Measurements from ENCODE around the gene LYST.
"Not testable (repeated sequence)": the region's sequence is repeated elsewhere in the genome, so short reads cannot be mapped to it uniquely, and the experiment has no call there.

Gene LYST

DNA sequence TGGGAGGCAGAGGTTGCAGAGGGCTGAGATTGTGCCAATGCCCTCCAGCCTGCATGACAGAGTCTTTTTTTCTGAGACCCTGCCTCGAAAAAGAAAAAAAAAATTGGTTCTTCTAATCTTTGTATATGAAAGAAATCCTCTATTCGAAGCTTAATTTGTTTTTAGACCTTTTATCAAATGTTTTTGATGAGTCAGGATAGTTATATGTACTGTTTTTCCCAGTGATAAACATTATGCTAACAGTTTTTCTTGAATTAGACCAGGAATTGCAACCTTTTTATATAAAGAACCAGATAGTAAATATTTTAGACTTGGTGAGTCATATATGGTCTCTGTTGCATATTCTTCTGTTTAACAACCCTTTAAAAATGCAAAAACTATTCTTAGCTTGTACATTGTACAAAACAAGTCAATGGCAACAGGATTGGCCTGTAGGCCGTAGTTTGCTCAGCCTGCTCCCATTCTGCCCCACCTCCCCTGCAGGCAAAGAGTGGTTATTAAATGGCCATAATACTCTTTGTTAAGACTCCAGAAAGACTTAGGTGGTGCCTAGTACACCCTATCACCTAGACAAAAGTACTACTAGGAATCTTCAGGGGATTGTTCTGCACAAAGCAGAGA is 45.2 kb downstream of the LYST start:
- no peak for DNase-seq (ENCODE audit: extremely low read depth in 1 of 2, low read depth in 1 of 2)

DNA sequence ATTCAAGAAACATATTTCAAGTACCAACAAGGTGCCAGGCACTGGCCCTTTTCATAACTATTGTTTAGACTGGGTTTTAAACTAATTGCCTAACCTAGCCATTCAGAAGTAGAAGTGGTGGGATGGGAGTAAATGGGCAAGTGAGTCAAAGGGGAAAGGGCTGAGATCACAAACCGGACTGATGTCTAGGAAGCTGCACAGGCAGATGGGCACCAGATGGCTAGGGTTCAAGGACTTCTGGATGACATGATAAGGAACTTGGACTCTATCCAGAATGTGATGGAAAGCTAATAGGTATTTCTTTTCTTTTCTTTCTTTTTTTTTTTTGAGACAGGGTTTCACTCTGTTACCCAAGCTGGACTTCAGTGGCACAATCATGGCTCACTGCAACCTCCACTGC is 46.6 kb downstream of the LYST start:
- DNase-seq (ENCODE audit: extremely low read depth in 1 of 2, low read depth in 1 of 2), result no peak

DNA sequence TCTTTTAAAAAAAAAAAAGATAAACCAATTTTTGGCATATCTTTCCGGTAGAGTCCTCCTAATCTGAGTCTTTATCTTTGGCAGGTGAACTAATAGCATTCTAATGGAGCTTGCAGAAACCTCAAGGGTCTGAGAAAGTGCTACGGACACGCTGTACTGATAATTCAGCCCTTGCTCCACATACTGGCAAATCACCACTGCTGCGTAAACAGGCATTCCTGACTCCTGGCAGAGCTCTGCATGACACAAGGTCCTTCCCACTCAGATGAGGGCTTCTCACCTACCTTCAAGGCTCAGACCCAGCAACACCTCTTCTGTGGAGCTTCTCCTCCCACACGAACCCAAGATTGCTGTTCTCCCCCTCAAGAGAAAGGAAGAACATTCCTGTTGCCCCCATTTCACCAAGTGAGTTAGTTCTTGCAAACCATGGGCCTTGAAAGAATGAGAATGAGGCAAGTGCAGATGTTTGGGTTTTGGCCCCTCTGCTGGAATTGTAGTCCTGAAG is 48.0 kb downstream of the LYST start:
- no peak for DNase-seq (ENCODE audit: extremely low read depth in 1 of 2, low read depth in 1 of 2)

DNA sequence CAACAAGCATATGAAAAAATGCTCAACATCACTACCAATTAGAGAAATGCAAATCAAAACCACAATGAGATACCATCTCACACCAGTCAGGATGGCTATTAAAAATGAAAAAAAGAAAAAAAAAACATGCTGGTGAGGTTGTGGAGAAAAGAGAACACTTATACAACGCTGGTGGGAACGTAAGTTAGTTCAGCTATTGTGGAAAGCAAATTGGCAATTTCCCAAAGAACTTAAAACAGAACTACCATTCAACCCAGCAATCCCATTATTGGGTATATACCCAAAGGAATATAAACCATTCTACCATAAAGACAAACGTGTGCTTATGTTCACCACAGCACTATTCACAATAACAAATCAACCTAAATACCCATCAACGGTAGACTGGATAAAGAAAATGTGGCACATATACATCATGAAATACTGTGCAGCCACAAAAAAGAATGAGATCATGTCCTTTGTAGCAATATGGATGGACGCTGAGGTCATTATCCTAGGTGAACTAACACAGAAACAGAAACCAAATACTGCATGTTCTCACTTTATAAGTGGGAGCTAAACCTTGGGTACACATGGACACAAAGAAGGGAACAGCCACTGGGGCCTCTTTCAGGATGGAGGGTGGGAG is 49.5 kb downstream of the LYST start:
- DNase-seq (ENCODE audit: extremely low read depth in 1 of 2, low read depth in 1 of 2), result no peak

DNA sequence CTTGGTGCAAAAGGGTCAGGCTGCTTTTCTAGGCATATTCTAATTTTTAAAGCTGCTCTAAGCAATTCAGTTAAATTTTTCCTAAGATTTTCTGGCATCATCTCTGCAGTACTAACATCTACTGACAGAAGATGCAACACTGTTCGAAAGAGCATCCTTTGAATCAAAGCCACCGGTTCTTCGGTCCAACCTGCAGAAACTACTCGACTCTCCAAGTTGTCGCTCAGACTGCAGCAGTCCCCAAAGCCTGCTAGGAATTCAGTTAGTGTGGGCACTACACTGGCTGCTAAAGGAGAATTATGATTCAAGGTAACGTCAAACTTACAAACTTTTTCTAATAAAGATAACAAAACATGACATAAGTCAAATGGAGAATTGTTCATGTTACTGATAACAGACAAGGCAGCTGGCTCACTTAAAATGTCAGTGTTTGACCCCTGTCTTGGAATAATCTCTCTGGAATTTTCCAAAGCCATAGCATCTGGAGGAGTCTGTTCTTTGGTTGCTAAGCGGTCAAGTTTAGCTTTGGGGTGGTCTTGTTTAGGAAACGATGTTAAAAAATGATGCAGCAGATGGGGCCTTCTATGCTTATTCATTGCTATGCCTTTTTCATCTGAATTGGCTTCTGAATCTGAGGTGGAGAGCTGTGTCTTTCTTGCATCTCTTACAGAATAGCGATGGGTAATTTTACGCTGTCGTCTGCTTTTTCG is 56.9 kb downstream of the LYST start:
- DNase-seq (ENCODE audit: extremely low read depth in 1 of 2, low read depth in 1 of 2), result no peak

DNA sequence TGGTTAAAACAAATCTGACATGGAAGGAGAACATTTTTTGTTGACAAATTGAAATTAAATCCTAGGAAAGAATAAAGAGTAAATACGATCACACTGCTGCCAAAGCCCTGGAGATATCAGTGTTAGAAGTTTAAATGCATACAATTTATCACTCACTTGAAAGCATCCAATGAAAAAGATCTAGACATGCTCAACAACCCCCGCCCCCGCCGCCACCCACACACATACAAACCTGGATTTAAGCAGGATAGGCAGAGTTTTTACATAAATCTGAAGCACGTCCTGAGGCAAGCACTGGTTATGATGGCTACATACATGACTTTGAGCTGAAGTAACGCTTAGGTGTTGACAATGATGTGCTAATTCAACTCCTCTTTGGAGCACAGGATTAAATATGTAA is 58.5 kb downstream of the LYST start:
- no peak for DNase-seq (ENCODE audit: extremely low read depth in 1 of 2, low read depth in 1 of 2)

DNA sequence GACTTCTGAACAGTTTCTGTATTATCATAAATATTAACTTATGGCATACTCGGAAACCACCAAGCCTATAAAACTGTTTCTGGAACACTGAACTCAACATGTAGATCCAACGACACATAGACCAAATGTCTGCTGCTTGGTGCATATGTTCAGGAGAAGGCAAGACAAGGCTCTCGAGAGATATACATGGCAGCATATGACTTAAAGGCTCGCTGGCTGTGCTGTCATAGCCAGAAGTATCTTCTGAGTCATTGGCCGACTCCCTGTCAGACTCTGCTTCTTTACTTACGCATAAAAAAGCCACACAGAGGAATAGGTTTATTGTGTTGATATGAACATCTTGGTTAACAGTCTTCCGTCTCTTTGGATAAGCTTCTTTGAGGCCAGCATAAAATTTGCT is 60.6 kb downstream of the LYST start:
- no peak for DNase-seq (ENCODE audit: extremely low read depth in 1 of 2, low read depth in 1 of 2)

DNA sequence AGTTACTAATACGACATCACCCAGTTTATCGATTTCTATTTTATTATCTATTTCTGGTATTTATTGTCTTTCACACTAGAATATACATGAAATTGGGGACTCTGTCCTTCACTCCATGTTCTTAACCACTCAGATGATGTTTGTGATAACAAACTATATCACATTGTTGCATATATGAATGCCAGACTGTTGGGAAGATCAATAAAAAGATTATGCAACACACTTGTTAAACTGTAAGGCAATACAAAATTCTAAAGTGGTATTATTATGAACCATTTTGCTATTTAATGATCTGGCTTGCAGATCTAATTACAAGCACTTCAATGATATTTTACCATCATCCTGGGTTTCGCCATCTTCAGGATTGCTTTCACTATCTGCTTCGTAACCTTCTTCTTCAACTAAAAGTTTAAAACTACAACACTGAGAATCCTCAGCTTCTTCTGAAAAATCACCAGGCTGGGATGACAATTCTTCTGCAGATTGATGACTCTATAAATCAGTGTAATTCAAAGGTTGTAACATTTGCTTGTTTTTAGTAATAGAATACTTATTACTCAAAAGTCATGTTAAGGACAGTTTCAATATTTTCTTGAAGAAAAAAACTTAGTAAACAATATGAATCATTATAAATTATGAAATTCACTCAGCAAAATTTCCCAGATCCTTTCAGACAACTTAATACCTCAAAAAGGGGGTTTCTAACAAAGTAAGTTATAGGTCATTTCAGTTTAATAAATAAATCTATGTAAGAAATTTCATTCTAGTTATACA is 63.9 kb downstream of the LYST start:
- no peak for DNase-seq (ENCODE audit: extremely low read depth in 1 of 2, low read depth in 1 of 2)

DNA sequence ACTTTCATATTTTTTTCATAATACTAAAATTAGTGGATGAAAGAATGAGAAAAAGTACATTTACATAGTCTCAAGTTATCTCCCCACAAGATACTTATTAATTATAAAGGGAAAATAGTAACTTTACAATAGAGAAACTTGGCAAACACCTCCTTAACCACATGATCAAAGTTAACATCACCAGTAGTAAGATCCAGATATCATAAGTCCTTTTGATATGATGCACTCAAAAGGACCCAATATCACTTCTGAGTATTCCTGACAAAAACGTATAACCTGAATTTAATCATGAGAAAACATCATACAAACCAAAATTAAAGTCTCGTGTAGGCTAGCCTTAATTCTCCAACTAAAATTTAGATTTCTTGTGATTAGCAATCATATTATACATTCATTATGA is 67.4 kb downstream of the LYST start:
- no peak for DNase-seq (ENCODE audit: extremely low read depth in 1 of 2, low read depth in 1 of 2)

DNA sequence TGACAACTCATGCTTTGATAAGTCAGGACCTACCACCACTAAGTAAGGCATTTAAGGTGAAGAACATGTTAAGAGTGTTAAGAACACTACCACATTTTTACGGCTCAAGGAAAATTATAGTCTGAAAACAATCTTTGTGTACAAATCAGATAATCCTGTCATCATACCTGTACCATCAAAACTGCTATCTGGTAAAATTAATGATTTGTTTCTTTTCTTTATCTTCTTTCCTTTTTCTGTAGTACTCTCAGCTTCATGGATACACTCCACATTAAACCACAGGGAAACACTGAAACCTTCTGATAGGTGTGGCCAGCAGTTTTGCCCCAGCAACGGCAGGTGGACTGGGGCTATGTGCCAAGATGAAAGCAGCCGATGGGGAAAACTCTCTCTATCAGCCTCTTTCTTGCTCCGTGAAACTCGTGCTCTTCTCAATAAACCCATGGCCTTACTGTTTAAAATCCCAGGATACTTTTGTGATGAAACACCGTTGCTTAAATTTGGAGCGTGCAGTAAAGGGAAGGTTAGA is 75.1 kb downstream of the LYST start:
- DNase-seq (ENCODE audit: extremely low read depth in 1 of 2, low read depth in 1 of 2), result no peak

DNA sequence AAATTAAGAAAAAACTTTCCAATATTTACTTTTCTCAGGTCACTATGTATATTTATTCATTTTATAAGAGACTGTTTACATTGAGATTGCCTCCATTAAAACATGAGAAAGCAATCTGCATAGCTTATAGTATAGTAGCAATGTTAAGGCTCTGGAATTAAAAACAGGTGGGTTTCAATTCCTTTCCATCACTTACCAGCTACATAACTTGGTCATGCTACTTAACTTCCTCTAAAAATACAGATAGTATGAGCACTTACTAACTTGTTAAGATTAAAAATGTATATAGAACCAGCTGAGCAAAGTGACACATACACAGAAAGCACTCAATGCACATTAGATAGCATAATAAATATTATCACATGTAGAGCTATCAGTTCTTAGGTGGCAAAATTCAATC is 76.6 kb downstream of the LYST start:
- DNase-seq (ENCODE audit: extremely low read depth in 1 of 2, low read depth in 1 of 2), result no peak

DNA sequence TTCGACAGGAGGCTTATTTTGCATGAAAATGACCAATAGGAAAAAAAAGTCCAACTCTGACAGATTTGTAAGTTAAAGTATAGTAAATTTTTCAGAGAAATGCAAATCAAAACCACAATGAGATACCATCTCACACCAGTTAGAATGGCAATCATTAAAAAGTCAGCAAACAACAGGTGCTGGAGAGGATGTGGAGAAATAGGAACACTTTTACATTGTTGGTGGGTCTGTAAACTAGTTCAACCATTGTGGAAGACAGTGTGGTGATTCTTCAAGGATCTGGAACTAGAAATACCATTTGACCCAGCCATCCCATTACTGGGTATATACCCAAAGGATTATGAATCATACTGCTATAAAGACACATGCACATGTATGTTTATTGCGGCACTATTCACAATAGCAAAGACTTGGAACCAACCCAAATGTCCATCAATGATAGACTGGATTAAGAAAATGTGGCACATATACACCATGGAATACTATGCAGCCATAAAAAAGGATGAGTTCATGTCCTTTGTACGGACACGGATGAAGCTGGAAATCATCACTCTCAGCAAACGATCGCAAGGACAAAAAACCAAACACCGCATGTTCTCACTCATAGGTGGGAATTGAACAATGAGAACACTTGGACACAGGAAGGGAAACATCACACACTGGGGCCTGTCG is 80.3 kb downstream of the LYST start:
- DNase-seq (ENCODE audit: extremely low read depth in 1 of 2, low read depth in 1 of 2), result not testable (repeated sequence)

DNA sequence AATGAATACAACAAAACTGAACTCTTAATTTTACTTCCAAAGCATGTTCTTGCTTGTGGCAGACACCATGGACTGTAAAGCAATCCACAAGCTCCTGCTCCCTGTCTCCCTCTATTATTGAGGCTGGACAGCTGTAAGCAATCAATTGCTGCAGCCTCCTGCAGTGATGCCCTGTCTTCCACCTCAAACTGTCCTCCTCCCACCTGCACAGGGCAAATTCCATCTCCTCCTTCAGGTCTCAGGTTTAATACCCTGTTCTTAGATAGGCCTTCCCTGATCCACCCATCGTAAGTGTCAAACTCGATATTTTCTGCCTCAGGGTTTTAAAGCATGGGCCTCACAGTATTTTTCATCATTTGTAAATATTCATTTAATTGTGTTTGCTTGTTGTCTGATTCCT is 81.8 kb downstream of the LYST start:
- no peak for DNase-seq (ENCODE audit: extremely low read depth in 1 of 2, low read depth in 1 of 2)

DNA sequence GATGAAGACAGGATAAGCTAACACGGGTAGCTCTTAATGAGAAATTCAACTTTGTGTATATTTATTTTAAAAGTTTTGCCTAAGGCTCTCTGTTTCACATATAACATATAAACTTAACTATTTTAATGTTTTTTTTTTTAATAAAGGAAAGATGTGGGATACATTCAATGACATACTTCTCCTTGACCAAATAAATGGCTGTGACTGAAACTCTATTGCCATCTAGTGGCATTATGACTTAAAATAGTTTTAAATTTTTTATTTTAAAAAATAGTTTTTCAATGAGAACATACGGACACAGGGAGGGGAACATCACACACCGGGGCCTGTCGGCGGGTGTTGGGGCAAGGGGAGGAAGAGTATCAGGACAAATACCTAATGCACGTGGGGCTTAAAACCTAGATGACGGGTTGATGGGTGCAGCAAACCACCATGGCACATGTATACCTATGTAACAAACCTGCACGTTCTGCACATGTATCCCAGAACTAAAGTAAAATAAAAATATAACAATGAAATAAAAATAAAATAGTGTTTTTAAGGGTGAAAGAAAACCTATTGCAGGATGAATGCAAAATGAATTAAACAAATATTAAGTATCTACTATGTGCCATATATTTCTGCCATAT is 83.4 kb downstream of the LYST start:
- DNase-seq (ENCODE audit: extremely low read depth in 1 of 2, low read depth in 1 of 2), result no peak

DNA sequence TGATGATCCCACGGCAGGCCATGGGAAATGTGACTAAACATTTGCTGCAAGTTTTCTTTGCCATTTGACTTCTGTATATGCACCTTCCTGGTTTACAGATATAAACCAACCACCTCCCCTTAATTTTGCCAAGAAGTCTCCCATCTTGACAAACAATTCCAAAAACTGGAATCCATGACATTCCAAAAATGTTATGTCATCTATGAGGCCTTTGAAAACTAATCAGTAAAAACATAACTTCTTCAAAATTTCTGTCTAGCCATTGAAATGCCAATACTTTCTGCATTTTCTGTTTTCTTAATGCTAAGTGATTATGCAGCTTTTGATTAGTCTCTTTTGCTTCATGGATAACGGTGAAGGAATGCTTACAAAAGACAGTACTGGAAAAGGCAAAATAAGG is 84.1 kb downstream of the LYST start:
- no peak for DNase-seq (ENCODE audit: extremely low read depth in 1 of 2, low read depth in 1 of 2)

DNA sequence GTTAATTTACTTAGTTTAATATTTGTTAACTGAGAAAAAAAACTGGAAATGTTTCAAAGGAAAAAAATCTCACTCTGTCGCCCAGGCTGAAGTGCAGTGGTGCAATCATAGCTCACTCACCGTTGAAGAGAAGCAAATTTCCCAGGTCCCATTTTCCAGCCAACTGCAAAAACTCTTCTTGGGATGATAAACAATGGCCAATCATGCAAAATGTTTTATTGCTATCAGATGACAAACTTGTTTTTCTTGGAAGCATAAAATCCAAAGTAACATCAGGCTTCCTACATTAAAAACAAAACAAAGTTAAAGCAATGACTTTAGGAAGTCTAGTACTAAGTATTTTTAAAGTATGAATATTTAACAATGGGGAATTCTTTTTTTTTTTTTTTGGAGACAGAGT is 84.9 kb downstream of the LYST start:
- no peak for DNase-seq (ENCODE audit: extremely low read depth in 1 of 2, low read depth in 1 of 2)

DNA sequence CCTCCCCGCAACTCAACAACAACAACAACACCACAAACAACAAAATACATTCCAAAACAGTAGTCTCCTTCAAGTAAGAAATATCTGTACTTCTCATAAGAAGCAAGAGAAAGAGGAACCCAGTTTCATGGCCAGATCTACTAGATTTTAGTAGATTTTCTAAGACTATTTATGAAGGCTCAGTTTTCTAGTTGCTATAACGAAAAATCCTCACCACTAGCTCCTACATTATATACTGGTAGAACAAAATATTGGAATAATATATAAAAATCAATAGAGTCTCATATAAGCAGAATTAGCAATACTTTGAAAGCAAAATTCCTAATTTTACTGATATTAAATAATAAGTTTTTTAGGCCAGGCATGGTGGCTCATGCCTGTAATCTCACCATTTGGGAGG is 86.9 kb downstream of the LYST start:
- DNase-seq (ENCODE audit: extremely low read depth in 1 of 2, low read depth in 1 of 2), result no peak

DNA sequence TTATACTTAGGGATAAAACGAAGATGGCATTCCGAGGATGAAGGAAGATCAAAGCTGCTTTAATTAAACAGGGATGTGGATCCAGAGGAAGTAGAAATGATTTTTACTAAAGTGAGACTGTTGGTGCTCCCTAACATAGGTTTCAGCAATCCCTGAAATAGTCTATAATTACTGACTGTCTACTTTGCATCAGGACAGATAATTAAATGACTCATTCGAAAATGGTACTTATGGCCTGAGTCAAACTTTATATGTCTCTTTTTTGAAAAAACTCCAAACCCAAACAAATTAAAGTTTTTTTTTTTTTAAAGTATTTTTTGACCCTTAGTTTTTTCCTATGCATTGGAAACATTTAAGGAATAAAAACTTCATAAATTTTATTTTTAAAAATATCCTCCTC is 90.3 kb downstream of the LYST start:
- no peak for DNase-seq (ENCODE audit: extremely low read depth in 1 of 2, low read depth in 1 of 2)

DNA sequence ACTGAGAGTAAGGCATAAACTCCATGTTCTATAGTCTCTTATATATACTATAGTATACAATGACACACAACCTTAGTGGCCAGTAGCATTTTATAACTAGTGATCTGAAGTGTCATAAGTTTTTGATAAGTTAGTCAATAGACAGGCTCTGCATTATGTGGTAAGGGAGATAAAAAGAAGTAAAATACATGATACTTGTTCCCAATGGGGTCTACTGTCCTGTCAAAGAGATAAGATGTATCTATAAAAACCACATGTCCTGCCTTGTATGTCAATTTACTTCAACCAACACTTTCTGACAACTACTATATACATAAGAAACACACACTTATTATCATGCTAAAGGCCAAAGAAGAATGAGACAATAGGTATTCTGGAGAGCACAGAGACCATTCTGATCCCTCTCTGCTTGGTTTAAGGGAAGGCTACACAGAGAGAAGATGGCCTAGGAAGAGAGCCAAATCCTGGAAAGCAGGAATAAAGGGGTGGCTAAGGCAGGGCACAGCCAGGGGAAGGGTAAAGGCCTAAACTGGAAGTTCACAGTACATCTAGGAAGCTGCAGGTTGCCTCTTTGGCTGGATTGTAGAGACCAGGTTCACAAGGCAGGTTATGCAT is 91.4 kb downstream of the LYST start:
- no peak for DNase-seq (ENCODE audit: extremely low read depth in 1 of 2, low read depth in 1 of 2)

DNA sequence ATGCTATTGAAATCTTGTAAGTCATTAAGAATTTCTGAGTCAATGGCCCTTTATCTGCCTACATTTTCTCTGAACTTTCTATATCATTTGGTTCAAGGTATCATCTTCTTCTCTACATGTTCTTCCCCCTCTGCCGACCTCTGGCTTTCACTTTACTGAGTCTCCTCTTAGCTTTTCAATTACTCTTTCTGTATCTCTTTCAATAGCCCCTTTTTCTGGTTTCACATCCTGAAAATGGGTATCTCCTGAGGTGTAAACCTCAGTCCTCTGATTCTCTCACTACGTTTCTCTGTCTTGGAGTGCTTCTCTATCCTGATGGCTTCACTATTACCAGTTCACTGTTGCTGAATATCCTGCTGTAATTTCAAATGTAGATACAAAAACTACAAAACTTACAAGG is 98.9 kb downstream of the LYST start:
- DNase-seq (ENCODE audit: extremely low read depth in 1 of 2, low read depth in 1 of 2), result no peak
